ENCODE data around the gene ACRBP.
A peak's percentile ranks its signal among the peaks of the same experiment; 100 is the strongest.

Gene ACRBP

DNA sequence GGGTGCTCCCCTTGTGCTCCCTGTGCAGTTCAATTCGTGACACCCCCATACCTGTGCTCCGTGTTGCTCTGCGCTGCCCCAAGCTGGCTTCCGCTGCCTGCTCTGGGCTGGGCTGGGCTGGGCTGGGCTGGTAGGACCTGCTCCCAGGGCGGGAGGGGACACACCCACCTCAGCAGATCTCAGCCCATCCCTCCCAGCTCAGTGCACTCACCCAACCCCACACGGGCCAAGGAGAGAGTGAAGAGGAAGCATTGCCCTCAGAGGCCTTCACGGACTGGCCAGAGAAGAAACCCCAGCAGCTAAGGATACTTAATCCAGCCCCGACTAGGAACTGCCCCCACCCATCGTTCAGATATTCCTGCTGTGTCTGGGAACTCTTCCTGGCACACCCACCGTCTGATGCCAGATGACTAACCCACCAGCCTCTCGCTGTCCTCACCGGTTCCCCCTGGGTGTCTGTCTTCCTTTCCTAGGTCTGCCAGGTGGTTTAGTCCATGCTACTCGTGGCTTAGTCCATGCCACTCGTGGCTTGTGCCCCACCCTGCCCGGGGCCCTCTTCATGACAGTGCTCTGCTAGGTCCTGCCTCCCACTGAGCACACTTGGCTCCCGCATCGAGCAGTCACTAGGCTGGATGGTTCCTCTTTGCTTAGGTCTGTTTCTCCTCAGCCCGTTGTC lies 11.2 kb downstream of the ACRBP start, which contains the start of gene LPAR5:
LPAR5 (minus strand) TSS at position 104 of the 676 bp plus-strand sequence. CDS start 14,711 bp downstream, outside the sequence.
- H3K27ac ChIP-seq (ENCODE audit: insufficient read depth, low read depth, low read length, poor library complexity, severe bottlenecking): no peak within 1 kb of the TSS
- no peaks in the 10 kb centered on the region for H3K9me3 ChIP-seq (ENCODE audit: control insufficient read depth, low read length)
- peaks cover 16% of the 10 kb centered on the region for H3K4me1 ChIP-seq (ENCODE audit: control insufficient read depth, insufficient read depth, low read length)
- no peaks in the 10 kb centered on the region for H3K27me3 ChIP-seq (ENCODE audit: control insufficient read depth, insufficient read depth, low read length, poor library complexity, severe bottlenecking)
- no peak within 1 kb of the TSS for H3K4me3 ChIP-seq (ENCODE audit: insufficient read depth, low read depth, low read length)
- H3K36me3 ChIP-seq (ENCODE audit: control insufficient read depth, insufficient read depth, low read length): no peaks in the 10 kb centered on the region
- 71 to 75% methylated on average over 18 of the region's 18 CpGs for WGBS, 2 experiments

DNA sequence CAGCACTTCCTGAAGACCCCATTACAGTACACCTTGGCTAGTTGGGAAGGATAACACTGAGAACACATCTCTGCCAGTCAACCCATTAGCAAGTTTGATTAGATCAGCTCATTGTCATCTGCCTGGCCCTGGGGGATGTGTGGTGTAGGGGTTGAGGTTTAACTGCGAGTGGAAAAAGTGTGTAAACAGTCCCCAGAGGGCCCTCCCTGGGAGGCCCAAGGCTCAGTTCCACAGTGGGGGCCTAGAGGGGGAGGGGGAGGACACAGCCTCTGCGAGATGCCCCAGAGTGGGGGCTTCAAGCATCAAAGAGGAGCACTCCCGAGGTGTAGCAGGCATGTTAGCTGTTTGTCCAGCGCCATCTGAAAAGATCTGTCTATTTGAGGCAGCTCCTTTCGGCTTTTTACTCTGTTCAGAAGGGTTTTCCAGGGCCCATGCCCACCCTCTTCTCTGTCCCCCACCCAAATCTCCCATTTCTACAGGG lies 11.8 kb downstream of the ACRBP start:
- H3K4me3 ChIP-seq (ENCODE audit: insufficient read depth, low read depth, low read length): no peak overlapping the region
- no peak overlapping the region for H3K27ac ChIP-seq (ENCODE audit: insufficient read depth, low read depth, low read length, poor library complexity, severe bottlenecking)
- no peaks in the 10 kb centered on the region for H3K36me3 ChIP-seq (ENCODE audit: control insufficient read depth, insufficient read depth, low read length)
- H3K9me3 ChIP-seq (ENCODE audit: control insufficient read depth, low read length): no peaks in the 10 kb centered on the region
- 66 to 69% methylated on average over 5 of the region's 5 CpGs for WGBS, 2 experiments
- peaks cover 16% of the 10 kb centered on the region for H3K4me1 ChIP-seq (ENCODE audit: control insufficient read depth, insufficient read depth, low read length)
- no peaks in the 10 kb centered on the region for H3K27me3 ChIP-seq (ENCODE audit: control insufficient read depth, insufficient read depth, low read length, poor library complexity, severe bottlenecking)

- Histone ChIP-seq H3K36me3 (ENCODE audit: control insufficient read depth, insufficient read depth, low read length) (no peaks in the 10 kb centered on the region), H3K27me3 (ENCODE audit: control insufficient read depth, insufficient read depth, low read length, poor library complexity, severe bottlenecking) (no peaks in the 10 kb centered on the region), H3K9me3 (ENCODE audit: control insufficient read depth, low read length) (no peaks in the 10 kb centered on the region), H3K4me1 (ENCODE audit: control insufficient read depth, insufficient read depth, low read length) (peaks cover 16% of the 10 kb centered on the region), H3K4me3 (ENCODE audit: insufficient read depth, low read depth, low read length) (no peak overlapping the region), H3K27ac (ENCODE audit: insufficient read depth, low read depth, low read length, poor library complexity, severe bottlenecking) (peak overlapping the region; percentile 56)
- 82% methylated on average over 21 of the region's 21 CpGs for WGBS, 2 experiments
Measured at GRCh38 chr12:6632026-6632983, 14.9 kb downstream of the ACRBP start.

GRCh38 chr12:6631549-6631961 lies 15.7 kb downstream of the ACRBP start:
- Histone ChIP-seq H3K9me3 (ENCODE audit: control insufficient read depth, low read length) (no peaks in the 10 kb centered on the region), H3K27me3 (ENCODE audit: control insufficient read depth, insufficient read depth, low read length, poor library complexity, severe bottlenecking) (no peaks in the 10 kb centered on the region), H3K4me3 (ENCODE audit: insufficient read depth, low read depth, low read length) (no peak overlapping the region), H3K4me1 (ENCODE audit: control insufficient read depth, insufficient read depth, low read length) (peaks cover 16% of the 10 kb centered on the region), H3K36me3 (ENCODE audit: control insufficient read depth, insufficient read depth, low read length) (no peaks in the 10 kb centered on the region), H3K27ac (ENCODE audit: insufficient read depth, low read depth, low read length, poor library complexity, severe bottlenecking) (no peak overlapping the region)
- WGBS, 2 experiments: 73 to 88% methylated on average over 3 of the region's 3 CpGs

- Histone ChIP-seq H3K4me3 (ENCODE audit: insufficient read depth, low read depth, low read length) (no peak overlapping the region), H3K36me3 (ENCODE audit: control insufficient read depth, insufficient read depth, low read length) (no peaks in the 10 kb centered on the region), H3K4me1 (ENCODE audit: control insufficient read depth, insufficient read depth, low read length) (peaks cover 12% of the 10 kb centered on the region), H3K9me3 (ENCODE audit: control insufficient read depth, low read length) (no peaks in the 10 kb centered on the region), H3K27ac (ENCODE audit: insufficient read depth, low read depth, low read length, poor library complexity, severe bottlenecking) (no peak overlapping the region), H3K27me3 (ENCODE audit: control insufficient read depth, insufficient read depth, low read length, poor library complexity, severe bottlenecking) (no peaks in the 10 kb centered on the region)
- WGBS, 2 experiments: 75 to 77% methylated on average over 5 of the region's 5 CpGs
Measured at GRCh38 chr12:6630736-6631135, 16.5 kb downstream of the ACRBP start.

DNA sequence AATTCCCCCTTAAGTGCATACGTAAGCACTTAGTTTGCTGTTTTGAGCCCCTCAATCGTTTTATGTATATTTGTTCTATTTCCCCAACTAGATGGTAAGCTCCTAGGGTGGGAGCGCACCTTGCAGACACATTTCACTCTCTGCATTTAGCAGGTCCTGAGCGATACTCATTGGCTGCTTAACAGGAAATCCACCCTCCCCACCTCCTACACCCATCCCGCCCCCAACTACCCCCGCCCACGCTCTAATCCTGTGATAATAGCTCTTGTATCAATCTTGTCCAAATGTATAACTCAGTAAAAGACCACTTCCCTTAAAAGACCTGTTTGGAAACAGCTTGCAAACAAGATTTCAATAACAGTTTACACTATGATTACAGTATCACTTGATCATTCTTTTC lies 19.6 kb downstream of the ACRBP start:
- no peaks in the 10 kb centered on the region for H3K36me3 ChIP-seq (ENCODE audit: control insufficient read depth, insufficient read depth, low read length)
- H3K27me3 ChIP-seq (ENCODE audit: control insufficient read depth, insufficient read depth, low read length, poor library complexity, severe bottlenecking): no peaks in the 10 kb centered on the region
- 75 to 78% methylated on average over 6 to 7 of the region's 7 CpGs for WGBS, 2 experiments
- H3K4me3 ChIP-seq (ENCODE audit: insufficient read depth, low read depth, low read length): no peak overlapping the region
- H3K27ac ChIP-seq (ENCODE audit: insufficient read depth, low read depth, low read length, poor library complexity, severe bottlenecking): no peak overlapping the region
- H3K4me1 ChIP-seq (ENCODE audit: control insufficient read depth, insufficient read depth, low read length): peaks cover 4% of the 10 kb centered on the region
- no peaks in the 10 kb centered on the region for H3K9me3 ChIP-seq (ENCODE audit: control insufficient read depth, low read length)

DNA sequence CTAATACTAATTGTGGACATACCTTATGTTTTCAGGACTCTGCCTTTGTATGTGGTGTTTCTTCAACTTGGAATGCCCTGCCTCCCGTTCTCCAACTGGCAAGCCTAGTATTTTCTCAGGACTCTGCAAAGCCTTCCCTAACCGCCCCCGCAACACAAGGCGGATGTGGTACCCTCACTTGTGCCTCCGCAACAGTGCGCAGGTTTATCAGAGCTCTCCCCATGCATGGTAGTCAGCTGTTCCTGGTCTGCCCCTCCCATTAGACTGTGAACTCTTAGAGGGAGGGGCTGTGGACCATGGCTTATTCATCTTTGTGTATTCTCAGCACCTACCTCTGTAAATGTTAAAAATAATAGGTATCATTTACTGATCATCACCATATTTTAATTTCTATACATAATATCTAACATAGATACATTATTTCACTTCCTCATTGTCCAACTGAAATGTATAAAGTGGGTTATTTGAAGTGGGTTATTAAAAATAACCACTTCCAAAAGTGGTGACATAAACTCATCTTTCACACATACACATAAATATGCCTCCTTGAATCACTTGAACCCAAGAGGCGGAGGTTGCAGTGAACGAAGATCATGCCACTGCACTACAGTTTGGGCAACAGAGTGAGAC lies 20.5 kb downstream of the ACRBP start:
- H3K9me3 ChIP-seq (ENCODE audit: control insufficient read depth, low read length): no peaks in the 10 kb centered on the region
- H3K27me3 ChIP-seq (ENCODE audit: control insufficient read depth, insufficient read depth, low read length, poor library complexity, severe bottlenecking): no peaks in the 10 kb centered on the region
- WGBS, 2 experiments: 94 to 95% methylated on average over 8 of the region's 8 CpGs
- no peaks in the 10 kb centered on the region for H3K4me1 ChIP-seq (ENCODE audit: control insufficient read depth, insufficient read depth, low read length)
- no peaks in the 10 kb centered on the region for H3K36me3 ChIP-seq (ENCODE audit: control insufficient read depth, insufficient read depth, low read length)
- no peak overlapping the region for H3K27ac ChIP-seq (ENCODE audit: insufficient read depth, low read depth, low read length, poor library complexity, severe bottlenecking)
- H3K4me3 ChIP-seq (ENCODE audit: insufficient read depth, low read depth, low read length): no peak overlapping the region

- Histone ChIP-seq H3K36me3 (ENCODE audit: control insufficient read depth, insufficient read depth, low read length) (no peaks in the 10 kb centered on the region), H3K27me3 (ENCODE audit: control insufficient read depth, insufficient read depth, low read length, poor library complexity, severe bottlenecking) (peaks cover 27% of the 10 kb centered on the region), H3K4me1 (ENCODE audit: control insufficient read depth, insufficient read depth, low read length) (no peaks in the 10 kb centered on the region), H3K27ac (ENCODE audit: insufficient read depth, low read depth, low read length, poor library complexity, severe bottlenecking) (no peak overlapping the region), H3K9me3 (ENCODE audit: control insufficient read depth, low read length) (no peaks in the 10 kb centered on the region), H3K4me3 (ENCODE audit: insufficient read depth, low read depth, low read length) (no peak overlapping the region)
- 96 to 97% methylated on average over 29 of the region's 29 CpGs for whole genome bisulfite sequencing, 2 experiments
Measured at GRCh38 chr12:6620885-6621274, 26.4 kb downstream of the ACRBP start.

- Histone ChIP-seq H3K27ac (ENCODE audit: insufficient read depth, low read depth, low read length, poor library complexity, severe bottlenecking) (no peak overlapping the region), H3K4me3 (ENCODE audit: insufficient read depth, low read depth, low read length) (no peak overlapping the region), H3K9me3 (ENCODE audit: control insufficient read depth, low read length) (no peaks in the 10 kb centered on the region), H3K36me3 (ENCODE audit: control insufficient read depth, insufficient read depth, low read length) (no peaks in the 10 kb centered on the region), H3K4me1 (ENCODE audit: control insufficient read depth, insufficient read depth, low read length) (no peaks in the 10 kb centered on the region), H3K27me3 (ENCODE audit: control insufficient read depth, insufficient read depth, low read length, poor library complexity, severe bottlenecking) (peaks cover 27% of the 10 kb centered on the region)
- 61% methylated on average over 88 of the region's 88 CpGs for WGBS, 2 experiments
Measured at GRCh38 chr12:6620137-6620884, 26.9 kb downstream of the ACRBP start.
